Stimulated activated CD8-positive, alpha-beta memory T cell treated with anti-CD3 and anti-CD28 coated beads, Interleukin-2, amount 100 ng/mL, for 1 hour (primary cell): ENCODE results near the gene GABRD.

Experiments
- DNase-seq, 2 donors: peaks; one replicate each; pipeline ENCODE4 v3.0.0-alpha.2; 2020; ENCODE audit warnings: low read depth in 2 of 2

Gene GABRD

GRCh38 chr1:2053784-2054376 is 34.7 kb downstream of the GABRD start:
- no peak for DNase-seq

GRCh38 chr1:2054560-2054959 is 35.4 kb downstream of the GABRD start:
- no peak for DNase-seq

DNA sequence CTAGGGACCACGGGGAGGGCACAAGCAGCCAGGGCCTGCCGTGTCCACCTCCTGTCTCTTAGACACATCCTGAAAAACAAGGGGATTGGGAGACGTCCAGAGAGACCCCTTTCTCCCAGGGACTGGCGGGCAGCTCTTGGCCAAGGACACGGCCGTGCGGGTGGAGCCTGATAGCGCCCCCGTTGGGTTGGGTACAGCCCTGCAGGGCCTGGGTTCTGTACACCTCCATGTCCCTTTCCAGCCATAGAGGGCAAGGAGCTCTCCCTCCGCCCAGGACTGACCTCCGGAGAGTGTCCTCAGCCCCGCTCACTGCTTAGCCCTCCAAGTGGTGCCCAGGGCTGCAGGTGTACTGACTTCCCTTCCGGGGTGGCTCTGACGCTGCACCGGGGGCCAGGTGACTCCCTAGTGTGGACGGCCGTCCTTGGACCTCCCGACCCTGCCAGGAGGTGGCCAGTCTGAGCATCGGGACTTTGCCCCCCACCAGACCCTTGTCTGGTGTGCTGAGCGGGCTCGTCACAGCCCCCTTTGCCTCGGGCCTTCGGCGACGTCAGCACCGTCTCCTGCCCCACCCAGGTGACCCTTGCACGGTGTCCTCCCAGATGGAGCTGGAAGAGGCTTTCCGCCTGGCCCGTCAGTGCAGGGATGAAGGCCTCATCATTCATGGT is 36.9 kb downstream of the GABRD start:
- DNase-seq = no peak

DNA sequence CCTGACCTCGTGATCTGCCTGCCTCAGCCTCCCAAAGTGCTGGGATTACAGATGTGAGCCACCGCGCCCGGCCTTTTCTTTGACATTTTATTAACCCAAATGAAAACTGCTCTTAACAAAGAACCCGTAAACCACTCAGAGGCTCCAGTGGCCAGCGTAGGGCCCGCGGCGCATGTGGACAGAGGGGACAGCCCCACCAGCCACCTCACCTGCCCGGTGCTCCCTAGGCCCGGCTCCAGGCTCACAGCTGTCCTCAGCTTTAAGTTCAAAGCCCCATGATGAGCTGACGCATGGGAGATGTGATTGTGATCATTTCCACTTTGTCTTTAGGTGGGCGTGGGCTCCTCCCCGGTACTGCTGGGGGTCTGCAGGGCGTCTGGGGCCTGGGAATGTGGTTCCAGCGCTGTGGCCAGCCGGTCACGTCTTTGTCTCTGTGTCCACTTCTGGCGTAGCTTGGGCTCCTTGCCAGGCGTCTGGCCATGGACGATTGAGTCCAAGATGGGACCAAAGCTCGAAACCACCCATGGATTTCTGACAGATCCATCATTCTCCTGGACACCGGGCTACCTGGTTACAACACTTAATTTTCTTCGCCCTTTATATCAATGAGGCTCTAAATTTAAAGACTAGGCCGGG is 37.9 kb downstream of the GABRD start:
- no peak for DNase-seq

DNA sequence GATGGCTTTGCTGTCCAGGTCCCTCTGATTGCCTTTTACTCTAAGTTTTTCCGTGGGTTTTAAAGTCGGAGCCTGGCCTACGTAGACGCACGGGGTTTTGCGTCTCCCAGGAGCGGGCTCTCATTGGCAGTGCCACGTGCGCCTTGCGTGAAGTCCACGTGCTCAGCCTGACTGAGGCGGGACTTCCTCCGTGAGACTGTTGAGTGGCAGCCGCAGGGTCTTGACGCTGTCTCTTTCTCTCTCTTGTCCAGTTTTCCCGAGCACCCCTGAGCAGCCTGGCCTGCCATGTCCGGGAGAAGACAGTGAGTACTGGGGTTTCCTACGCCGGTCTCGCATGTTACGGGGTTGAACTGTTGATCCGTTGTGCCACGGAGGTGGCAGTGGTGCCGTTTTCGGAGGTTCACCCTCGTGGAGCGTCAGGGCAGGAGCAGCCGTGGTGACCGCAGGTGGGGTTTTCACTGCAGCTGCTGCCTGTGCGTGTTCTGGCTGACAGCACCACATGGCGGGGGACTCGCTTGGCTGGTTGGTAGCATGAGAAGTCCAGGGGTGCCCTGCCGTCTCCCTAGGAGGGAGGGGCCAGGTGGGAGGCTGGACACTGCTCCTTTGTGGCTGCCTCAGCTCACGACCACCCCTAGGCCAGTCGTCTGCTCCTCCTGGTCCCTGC is 40.3 kb downstream of the GABRD start:
- no peak for DNase-seq

GRCh38 chr1:2060072-2060471 is 40.9 kb downstream of the GABRD start:
- no peak for DNase-seq

GRCh38 chr1:2060535-2060934 is 41.4 kb downstream of the GABRD start:
- DNase-seq = no peak

DNA sequence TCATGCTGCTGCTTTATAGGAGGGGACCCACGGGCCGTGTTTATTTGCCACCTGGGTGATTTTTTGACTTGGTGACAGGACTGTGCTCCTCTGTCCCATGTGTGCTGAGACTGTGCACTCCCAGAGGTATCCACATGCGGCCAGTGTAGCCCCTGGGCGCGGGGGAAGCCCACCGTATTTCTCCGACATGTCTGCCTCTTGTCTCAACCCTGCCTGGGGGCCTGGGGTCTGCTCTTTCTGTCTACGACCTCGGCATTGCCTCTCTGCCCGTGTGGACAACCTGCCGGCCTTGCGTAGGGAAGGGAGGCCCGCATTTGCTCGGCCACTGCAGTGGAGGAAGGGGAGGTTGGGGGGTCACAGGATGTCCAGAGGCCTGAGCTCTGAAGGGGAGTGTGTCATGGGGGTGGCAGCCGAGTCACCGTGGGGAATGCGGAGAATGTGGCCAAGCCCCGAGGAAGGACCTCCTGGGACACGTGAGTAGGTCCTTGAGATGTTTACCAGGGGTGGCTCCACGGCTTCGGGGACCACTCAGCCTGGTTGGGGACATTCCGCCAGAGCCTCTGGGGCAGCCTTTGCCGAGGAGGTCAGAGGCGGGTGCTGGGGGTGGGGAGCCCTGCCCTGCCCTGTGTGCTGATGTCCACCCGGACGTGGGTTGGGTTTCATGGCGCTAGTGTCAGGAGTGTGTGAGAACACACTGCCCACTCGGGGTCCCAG is 42.1 kb downstream of the GABRD start:
- DNase-seq = no peak

DNA sequence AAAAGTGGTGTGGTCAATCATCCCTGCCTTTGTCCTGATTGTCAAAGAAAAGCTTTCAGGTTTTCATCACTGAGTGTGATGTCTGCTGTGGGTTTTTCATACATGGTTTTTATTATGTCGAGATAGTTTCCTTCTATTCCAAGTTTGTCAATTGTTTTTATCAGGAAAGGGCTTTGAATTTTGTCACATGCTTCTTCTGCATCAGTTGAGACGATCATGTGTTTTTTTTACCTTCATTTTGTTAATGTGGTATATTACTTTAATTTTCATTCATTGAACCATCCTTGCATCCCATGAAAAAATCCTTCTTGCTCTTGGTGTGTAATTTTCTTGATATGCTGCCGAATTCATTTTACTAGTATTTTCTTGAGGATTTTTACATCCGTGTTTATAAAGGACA is 46.6 kb downstream of the GABRD start:
- DNase-seq = no peak

GRCh38 chr1:2067393-2067792 is 48.2 kb downstream of the GABRD start:
- no peak for DNase-seq

DNA sequence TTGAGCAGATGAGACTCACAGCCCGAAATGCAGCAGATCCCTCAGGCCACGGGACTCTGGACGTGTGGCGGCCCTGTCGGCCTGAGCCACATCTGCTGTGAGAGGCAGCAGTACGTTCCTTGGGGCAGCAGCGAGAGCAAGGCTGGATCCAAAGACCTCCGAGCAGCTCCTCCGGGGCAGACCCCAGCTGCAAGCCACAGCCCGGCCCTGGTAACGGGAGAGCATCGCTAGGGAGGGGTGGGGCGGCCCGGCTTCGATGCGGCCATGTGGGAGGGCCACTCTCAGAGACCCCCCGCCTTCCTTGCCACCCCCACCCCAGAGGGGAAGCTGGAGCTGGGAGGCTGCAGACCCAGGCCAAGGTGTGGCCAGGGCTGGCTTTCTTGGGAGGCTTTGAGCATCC is 48.8 kb downstream of the GABRD start:
- DNase-seq = no peak

DNA sequence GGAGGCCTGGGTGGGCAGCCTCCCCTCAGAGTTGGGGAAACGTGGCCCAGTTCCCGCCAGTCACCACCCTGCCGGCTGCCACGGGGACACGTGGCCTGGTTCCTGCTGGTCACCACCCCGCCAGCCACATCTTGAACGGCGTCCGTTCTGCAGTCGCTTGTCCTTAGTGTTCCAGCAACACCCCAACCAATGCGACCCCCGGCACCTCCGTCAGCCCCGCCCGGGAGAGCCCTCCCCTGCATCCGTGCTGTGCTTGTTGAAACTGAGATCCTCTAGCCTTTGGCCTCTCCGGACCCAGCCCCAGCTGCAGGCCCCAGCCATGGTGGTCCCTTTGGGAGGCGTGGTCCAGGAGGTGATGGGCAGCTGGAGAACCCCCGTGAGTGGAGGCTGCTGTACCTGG is 49.8 kb downstream of the GABRD start:
- no peak for DNase-seq

GRCh38 chr1:2070016-2070415 is 50.9 kb downstream of the GABRD start:
- DNase-seq = no peak

DNA sequence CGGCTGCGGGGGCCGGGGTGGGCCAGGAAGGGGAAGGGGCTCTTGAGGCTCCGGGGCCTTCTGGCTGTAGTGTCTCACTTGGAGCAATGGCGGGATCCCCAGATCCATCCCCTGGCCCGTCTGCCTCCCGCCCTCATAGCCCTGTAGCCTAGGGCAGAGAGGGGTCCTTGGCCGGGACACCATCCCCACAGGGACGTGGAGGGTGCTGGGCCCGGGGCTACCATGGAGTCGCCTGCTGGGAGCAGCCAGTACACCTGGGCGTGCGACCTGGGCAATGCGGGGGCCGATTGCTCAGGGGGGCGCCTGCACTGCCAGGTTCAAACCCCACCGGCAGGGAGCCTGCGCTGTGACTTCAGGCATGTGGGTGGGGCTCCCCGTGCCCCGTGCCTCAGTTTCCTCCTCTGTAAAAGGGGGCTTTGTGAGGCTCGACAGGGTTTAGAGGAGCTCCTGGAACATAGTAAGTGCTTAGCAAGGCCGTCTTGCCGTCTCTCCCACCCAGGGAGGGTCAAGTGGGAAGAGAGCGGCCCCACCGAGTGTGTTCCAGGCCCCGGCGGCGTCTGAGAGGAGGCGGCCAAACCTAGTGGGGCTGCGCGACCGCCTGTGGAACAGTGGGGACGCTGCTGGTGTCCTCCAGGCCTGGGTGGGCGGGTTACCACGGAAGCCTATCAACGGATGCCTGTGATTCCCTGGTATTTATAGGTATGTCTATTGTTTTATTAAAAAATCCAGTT is 51.8 kb downstream of the GABRD start:
- DNase-seq = no peak

DNA sequence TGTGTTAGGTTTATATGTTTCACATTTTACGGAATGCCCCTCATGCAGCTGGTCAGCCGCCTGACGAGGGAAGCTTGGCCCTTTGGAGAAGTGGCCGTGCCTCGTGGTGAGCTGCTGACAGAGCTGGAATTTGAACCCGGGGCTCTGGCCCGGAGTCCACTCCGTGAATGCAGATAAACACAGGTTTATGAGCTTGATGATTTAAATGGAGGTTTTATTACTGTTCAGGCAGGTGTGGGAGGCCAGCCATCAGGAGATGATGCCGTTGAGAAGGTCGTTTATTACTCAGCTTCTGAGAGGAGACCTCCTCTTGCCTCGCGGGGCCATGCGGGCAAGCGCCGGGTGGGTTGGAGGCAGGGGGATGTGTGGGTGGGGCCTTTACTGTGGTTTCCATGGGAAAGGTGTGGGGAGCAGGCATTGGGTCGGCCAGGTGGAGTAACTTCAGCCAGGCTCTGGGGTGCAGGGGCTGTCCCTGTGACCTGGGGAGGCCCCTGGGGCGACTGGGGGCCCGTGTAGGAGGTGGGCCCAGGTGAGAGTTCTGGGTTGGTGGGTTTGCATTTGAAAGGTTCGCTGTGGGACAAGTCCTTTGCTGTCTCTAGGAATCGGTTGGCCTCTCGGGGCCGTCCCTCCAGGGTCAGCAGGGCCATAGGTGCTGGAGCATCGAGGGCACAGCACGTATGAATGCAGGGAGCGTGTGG is 53.1 kb downstream of the GABRD start:
- no peak for DNase-seq

- no peak for DNase-seq
Observed at GRCh38 chr1:2072891-2073290, 53.7 kb downstream of the GABRD start.

GRCh38 chr1:2073382-2074230 is 54.5 kb downstream of the GABRD start:
- no peak for DNase-seq

GRCh38 chr1:2074396-2074795 is 55.3 kb downstream of the GABRD start:
- DNase-seq = no peak

DNA sequence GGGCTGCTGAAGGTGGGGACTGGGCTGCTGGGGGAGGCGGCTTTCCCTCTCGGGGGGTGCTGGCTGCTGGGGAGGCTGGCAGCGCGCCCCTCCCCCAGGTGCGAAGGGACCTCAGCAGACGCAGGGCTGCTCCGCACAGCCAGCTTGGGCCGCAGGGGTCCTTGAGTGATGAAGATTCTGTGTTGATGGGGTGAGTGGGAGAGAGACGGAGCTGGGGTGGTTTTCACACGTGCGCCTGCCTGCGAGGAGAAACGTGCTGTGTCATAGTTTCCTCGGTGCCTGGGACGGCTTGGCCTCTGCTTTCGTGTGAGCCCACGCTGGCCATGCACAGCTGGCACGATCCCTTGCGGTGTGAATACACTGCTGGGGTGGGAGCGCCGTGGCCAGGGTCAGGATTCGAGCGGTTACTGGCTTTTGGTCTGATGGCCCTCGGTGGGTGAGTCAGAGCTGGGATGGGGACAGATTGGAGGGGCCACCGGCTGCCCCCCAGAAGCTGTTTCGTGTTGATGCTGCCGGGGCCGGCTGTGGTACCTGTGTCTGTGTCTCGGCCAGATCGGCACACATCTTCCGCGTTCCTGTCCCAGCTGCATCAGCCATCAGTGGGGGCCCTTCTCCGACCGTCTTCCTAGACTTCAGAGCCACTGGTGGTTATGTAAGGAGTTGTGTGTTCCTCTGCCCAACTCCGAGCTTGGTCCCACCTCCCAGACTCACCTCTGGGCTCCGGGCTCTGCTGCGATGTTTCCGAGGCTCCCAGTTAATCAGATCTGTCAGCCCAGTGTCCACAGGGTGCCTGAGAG is 56.0 kb downstream of the GABRD start:
- no peak for DNase-seq
